PFSK-1 (cell line): ENCODE data around the gene GSTO1. TPM values are rescaled to one million over a fixed set of nuclear protein-coding genes. Genes with fewer than 3 reads are reported as not detected.

Experiments
- FOXP2 ChIP-seq: optimal IDR thresholded peaks from 2 replicates; pipeline ENCODE3; 2011; ENCODE audit warnings: borderline replicate concordance, control low read depth, inconsistent platforms; ENCODE audit not compliant: insufficient read depth; ENCODE audit errors: extremely low read length, extremely low read depth
- POLR2AphosphoS5 ChIP-seq: IDR thresholded peaks from 2 replicates; pipeline ENCODE4 v1.6.1; 2012; ENCODE audit warnings: low read depth, mild to moderate bottlenecking, control low read depth, low read length, moderate library complexity
- SIN3A ChIP-seq: IDR thresholded peaks from 2 replicates; pipeline ENCODE4 v1.6.1; 2012; ENCODE audit warnings: mild to moderate bottlenecking, low read length, moderate library complexity, borderline replicate concordance; ENCODE audit not compliant: insufficient read depth
- TAF1 ChIP-seq: IDR thresholded peaks from 2 replicates; pipeline ENCODE4 v1.6.1; 2012; ENCODE audit warnings: low read length, control low read depth, borderline replicate concordance; ENCODE audit not compliant: insufficient read depth
- polyA plus RNA-seq: library from polyadenylated mRNA; unstranded; fragments of >200 nt; gene quantifications from one replicate; pipeline ENCODE4 v1.2.1, GENCODE V29; 2012; ENCODE audit warnings: low read depth, missing spikeins; ENCODE audit not compliant: insufficient read length
- TF ChIP-seq, protein P1 (sequence below), 2 experiments: IDR thresholded peaks; 2 replicates each; pipeline versions ENCODE4 v1.6.1 to v1.8.0; 2011 to 2012; ENCODE audit warnings: low read depth in 2 of 2, low read length in 2 of 2, control low read depth in 1 of 2, inconsistent platforms in 1 of 2, mild to moderate bottlenecking in 1 of 2, moderate library complexity in 1 of 2; ENCODE audit not compliant: insufficient read depth in 1 of 2

GSTO1 gene
- not detected for polyA plus RNA-seq

DNA sequence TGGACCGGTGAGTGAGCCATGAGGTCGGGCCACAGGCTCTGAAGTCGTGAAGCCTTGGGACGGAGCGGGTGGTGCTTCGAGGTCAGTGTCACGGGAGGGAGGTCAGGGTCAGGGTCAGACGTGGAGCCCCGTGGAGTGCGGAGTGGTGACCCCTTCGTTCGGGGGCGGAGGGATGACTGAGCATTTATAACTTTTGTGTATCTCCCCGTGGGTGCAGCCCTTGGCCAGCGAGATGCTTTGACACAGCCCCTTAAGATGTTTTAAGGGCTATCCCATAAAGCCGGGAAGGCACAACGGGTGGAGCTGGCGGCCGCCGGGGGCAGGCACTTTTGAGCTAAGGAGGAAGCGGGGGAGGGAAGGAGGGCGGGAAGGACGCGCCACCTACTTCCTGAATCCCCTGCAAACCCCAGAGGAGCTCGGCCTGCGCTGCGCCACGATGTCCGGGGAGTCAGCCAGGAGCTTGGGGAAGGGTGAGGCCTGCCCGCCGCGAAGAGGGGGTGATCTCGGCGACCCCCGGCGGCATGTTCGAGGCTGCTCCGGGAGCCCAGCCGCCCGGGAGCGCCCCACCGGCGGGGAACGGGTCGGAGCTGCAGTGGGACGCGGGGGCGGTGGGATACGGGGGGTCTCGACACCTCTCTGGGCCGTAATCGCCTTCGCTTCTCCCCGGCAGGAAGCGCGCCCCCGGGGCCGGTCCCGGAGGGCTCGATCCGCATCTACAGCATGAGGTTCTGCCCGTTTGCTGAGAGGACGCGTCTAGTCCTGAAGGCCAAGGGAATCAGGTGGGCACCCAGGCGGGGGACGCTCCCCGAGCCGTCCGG lies at the start of gene GSTO1:
TSS of gene GSTO1 (plus strand) at position 400 of the 818 bp plus-strand sequence. CDS start at position 437, 37 bp downstream.
- TF ChIP-seq TAF1: no peak
- no peak for TF ChIP-seq FOXP2
- TF ChIP-seq SIN3A: no peak

DNA sequence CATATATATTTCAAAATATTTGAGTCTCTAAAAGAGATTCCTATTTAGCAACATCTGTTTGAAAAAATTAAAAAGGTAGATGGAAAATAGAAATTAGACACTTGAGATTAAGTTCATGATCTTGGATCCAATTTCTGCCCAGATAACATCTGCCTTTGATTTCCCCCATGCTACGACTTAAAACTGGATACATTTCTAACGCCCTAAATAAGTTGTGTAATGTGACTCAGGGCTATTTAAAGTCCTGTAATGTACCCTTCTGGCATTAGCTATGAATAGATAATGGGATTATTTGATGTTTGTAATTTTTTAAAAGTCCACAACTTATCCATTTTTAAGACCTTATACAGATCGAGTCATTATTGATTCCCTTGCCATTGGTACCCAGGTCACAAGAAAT lies 46.0 kb upstream of the GSTO1 start:
- TF ChIP-seq, protein P1, sequence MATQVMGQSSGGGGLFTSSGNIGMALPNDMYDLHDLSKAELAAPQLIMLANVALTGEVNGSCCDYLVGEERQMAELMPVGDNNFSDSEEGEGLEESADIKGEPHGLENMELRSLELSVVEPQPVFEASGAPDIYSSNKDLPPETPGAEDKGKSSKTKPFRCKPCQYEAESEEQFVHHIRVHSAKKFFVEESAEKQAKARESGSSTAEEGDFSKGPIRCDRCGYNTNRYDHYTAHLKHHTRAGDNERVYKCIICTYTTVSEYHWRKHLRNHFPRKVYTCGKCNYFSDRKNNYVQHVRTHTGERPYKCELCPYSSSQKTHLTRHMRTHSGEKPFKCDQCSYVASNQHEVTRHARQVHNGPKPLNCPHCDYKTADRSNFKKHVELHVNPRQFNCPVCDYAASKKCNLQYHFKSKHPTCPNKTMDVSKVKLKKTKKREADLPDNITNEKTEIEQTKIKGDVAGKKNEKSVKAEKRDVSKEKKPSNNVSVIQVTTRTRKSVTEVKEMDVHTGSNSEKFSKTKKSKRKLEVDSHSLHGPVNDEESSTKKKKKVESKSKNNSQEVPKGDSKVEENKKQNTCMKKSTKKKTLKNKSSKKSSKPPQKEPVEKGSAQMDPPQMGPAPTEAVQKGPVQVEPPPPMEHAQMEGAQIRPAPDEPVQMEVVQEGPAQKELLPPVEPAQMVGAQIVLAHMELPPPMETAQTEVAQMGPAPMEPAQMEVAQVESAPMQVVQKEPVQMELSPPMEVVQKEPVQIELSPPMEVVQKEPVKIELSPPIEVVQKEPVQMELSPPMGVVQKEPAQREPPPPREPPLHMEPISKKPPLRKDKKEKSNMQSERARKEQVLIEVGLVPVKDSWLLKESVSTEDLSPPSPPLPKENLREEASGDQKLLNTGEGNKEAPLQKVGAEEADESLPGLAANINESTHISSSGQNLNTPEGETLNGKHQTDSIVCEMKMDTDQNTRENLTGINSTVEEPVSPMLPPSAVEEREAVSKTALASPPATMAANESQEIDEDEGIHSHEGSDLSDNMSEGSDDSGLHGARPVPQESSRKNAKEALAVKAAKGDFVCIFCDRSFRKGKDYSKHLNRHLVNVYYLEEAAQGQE (IDR thresholded peaks at IDR 0.05; ENCODE audit: insufficient read depth in 1 of 2, low read depth in 2 of 2, low read length in 2 of 2): no peak
- no peak for TF ChIP-seq TAF1
- TF ChIP-seq POLR2AphosphoS5: no peak
- no peak for TF ChIP-seq FOXP2
- TF ChIP-seq SIN3A: no peak

DNA sequence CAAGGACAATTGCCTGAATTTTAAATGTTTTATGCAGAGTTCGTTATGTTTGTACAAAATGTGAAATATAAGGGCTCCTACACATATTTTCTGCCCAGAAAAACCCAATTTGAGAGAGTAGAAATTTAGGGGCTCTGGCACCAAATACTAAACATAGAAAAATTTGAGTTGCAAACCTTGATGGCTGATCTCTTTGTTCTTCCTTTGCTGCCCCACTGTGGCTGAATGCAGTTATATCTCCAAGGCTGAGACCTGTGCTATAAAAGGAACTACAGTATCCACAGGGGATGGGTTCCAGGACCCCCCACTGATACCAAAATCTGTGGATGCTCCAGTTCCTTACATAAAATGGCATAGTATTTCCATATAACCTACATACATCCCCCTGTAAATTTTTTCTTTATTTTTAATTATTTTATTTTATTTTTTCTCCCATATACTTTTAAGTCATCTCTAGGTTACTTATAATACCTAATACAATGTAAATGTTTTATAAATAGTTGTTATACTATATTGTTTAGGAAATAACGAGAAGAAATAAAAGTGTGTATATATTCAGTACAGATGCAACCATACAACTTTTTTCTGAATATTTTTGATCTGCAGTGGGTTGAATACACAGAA lies 45.0 kb upstream of the GSTO1 start:
- TF ChIP-seq FOXP2: no peak

DNA sequence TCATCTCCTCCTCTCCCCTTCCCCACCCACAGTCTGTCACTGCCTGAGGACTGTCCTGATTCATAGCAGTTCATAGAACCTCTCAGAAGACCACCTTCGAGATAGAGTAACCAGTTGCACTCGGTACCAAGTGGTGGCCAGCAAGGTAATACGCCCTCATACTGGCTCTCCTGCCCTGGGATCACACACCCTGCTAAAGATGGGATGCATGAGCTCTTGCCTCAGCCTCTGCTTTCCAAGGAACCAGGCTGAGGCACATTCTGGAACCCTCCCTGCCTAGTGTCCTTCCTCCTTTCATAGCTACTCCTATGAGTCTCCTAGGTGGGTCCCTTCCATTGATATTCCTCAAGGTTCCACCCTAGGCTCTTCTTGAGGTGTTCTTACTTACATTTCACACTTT lies 38.1 kb upstream of the GSTO1 start:
- TF ChIP-seq, protein P1 (IDR thresholded peaks at IDR 0.05; ENCODE audit: insufficient read depth in 1 of 2, low read depth in 2 of 2, low read length in 2 of 2): no peak
- TF ChIP-seq TAF1: no peak
- TF ChIP-seq POLR2AphosphoS5: no peak
- TF ChIP-seq SIN3A: no peak
- TF ChIP-seq FOXP2: no peak

DNA sequence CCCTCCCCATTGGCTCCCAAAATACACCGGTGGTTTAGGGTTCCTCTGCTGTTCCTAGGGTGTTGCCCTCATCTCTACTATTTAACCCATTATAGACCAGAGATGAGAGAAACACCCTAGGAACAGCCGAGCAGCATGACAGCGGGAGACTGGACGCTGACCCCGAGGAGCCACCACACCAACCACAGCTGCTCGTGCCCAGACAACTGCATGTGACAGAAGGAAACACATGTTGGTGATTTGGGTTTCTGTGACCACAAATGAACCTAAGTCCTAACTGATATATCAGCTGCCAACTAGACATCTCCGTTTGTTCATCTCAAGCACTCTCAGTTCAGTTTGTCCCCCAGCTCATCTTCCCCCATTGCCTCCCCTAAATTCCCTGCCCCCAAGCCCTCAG lies 35.9 kb upstream of the GSTO1 start:
- TF ChIP-seq TAF1 (no peak), FOXP2 (no peak), POLR2AphosphoS5 (no peak), SIN3A (no peak)
- TF ChIP-seq, protein P1 (IDR thresholded peaks at IDR 0.05; ENCODE audit: insufficient read depth in 1 of 2, low read depth in 2 of 2, low read length in 2 of 2): no peak

DNA sequence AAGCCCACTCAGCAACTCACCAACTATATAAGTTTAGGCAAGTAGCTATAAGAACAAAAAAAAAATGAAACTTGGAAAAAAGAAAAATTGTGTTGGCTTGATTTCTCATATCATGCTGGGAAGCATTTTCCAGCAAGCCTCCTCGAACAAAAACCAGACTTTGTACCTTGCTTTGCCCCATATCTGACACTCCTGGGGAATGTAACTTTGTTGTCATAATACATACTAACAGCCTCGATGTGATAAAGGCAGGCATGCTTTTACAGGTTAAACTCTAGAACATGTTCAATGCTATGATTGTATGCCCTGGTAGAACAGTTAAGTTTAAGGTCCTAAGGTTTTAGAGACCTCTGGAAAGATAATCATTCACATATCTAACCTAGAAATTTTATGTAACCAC lies 34.2 kb upstream of the GSTO1 start:
- TF ChIP-seq FOXP2: no peak
- TF ChIP-seq POLR2AphosphoS5: no peak
- TF ChIP-seq, protein P1 (IDR thresholded peaks at IDR 0.05; ENCODE audit: insufficient read depth in 1 of 2, low read depth in 2 of 2, low read length in 2 of 2): no peak
- TF ChIP-seq TAF1: no peak
